GM19025 (cell line): ENCODE results near the gene PRSS56.
A peak's percentile ranks its signal among the peaks of the same experiment; 100 is the strongest.

ENCODE experiments used
- ATAC-seq: cut with Tn5 transposase; IDR thresholded peaks from one replicate; pipeline ENCODE4 v1.9.1; 2021; ENCODE audit warnings: mild to moderate bottlenecking, low read depth, moderate library complexity; ENCODE audit not compliant: unreplicated experiment

The PRSS56 gene

DNA sequence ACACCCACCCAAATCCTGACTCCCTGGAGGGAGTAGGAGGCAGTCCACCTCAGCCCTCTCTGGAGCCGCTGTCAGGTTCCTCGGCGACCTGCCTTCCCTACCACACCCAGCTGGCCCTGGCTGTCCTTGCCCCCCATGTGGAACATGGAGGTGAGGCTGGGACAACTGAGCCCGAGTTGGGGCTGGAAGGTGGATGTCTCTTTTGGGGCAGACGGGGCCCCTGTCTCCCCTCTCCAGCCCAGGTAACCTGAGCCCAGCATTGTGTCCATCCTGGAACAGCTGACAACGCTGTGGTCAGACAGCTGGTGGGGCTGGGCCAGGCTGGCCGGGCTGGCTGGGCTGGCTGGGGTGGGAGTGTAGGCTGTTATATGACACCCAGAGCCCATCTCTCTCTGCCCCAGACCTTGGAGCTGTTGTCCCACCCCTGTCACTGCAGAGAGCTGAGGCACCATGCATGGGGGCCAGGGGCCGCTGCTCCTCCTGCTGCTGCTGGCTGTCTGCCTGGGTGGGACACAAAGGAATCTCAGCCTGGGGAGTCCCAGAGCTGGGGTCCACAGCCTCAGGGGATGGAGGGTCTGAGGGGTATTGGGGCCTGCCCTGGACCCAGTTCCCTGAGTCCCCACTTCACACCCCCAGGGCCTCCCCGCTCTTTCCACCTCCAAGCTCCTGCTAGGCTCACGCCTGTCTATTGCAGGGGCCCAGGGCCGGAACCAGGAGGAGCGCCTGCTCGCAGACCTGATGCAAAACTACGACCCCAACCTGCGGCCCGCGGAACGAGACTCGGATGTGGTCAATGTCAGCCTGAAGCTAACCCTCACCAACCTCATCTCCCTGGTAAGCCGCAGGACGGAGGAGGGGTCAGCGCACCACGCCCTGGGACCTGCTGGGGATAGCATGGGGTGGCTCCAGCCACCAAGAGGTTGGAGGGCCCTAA is 19.4 kb downstream of the PRSS56 start, which contains the start of gene CHRNG:
TSS of gene CHRNG (plus strand) at position 395 of the 934 bp plus-strand sequence. CDS start at position 451, 56 bp downstream.
- ATAC-seq: no peak

DNA sequence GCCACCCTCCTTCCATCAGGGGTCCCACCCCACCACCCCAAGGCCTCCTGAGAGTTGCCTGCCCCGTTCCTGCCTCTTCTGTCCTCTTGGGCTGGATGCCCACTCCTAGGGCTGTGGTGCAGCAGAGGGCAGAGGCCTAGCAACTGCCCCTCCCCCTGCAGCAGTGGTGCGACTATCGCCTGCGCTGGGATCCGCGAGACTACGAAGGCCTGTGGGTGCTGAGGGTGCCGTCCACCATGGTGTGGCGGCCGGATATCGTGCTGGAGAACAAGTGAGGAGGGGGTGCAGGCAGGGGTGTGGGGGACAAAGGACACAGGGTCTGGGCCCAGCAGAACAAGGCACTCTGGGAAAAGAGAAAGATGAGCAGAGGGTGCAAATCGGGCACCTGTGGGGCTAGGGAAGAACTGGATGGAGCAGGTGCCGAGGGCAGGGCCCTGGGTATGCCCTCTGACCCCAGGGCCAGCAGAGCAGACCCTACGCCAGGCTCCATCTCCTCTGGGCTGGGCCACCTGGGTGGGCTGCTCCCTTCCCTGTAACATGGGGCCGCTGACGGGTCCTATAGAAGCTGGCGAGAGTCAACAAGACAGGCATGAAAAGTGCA is 20.4 kb downstream of the PRSS56 start:
- ATAC-seq: no peak

DNA sequence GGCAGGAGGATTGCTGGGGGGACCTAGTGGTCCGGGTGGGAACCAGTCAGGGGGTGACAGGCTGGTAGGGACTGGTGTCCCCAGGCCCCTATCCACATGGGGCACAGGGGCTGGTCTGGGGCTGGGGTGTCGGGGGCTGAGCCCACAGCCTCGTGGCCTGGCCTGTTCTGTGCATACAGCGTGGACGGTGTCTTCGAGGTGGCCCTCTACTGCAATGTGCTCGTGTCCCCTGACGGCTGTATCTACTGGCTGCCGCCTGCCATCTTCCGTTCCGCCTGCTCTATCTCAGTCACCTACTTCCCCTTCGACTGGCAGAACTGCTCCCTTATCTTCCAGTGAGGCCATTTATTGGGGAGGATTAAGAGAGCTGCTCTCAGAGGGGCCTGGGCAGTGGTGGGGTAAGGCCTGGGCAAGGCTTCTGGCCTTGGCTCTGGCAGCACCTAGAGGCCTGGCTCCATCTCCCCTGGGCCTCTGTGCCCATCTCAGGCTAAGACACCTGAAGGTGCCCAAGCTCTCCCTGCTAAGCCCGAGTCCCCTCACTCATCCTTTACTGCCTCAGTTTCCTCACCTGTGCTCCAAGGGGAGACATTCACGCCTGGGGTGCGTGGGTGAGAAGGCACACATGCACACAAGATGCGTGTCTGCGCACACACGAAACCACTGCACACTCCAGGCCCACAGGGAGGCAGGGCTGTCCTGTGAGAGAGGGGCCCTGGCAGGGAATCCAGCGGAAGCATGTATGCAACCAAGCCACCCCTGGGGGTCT is 21.2 kb downstream of the PRSS56 start:
- ATAC-seq: no peak

DNA sequence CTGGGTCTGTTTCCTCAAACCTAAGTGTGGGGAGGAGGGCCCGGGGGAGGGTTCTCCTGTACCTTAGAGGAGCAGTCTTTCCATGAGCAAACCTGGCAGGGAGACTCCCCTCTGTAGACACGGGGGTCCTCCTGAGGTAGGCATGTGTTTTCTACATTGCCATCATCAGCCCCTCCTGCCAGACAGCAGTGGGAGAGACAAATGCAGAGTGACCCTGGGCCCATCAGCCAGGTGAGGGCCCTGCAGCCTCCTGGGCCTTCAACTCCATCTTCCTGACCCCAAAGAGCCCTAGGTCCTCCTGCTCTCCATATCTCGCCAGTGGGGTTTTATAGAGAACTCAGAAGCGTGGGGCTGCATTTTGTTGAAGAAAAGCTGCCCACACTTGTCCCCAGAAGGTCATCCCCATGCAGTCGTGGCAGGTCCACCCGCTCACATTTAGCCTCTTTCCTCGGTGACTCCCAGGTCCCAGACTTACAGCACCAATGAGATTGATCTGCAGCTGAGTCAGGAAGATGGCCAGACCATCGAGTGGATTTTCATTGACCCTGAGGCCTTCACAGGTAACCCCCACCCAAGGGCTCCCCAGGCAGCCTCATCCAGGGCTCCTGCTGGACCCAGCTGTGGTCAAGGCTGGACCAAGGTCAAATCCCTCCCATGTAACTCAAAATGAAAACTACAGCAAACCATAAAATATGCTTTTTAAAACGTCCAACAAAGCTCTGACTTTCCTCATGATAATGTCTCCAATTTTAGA is 21.9 kb downstream of the PRSS56 start:
- no peak for ATAC-seq

DNA sequence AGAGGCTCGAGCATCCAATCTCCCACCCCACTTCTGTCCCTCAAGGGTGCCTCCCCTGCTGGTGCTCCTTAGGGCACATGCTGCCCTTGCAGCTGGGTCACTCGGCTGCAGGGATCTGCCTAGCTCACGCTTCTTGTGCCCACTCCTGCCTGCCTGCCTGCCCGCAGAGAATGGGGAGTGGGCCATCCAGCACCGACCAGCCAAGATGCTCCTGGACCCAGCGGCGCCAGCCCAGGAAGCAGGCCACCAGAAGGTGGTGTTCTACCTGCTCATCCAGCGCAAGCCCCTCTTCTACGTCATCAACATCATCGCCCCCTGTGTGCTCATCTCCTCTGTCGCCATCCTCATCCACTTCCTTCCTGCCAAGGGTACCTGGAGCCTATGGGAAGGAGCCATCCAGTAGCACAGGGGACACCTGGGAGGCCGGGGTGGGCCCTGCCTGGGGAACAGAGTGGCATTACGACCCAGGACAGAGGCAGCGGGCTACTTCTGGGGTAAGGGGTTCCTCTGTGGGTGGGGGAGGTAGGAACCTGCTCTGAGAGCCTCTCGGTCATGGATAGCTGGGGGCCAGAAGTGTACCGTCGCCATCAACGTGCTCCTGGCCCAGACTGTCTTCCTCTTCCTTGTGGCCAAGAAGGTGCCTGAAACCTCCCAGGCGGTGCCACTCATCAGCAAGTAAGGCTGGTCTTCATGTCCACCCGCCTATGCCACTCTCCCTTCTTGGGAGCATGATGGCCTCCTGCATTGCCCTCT is 22.7 kb downstream of the PRSS56 start:
- no peak for ATAC-seq

DNA sequence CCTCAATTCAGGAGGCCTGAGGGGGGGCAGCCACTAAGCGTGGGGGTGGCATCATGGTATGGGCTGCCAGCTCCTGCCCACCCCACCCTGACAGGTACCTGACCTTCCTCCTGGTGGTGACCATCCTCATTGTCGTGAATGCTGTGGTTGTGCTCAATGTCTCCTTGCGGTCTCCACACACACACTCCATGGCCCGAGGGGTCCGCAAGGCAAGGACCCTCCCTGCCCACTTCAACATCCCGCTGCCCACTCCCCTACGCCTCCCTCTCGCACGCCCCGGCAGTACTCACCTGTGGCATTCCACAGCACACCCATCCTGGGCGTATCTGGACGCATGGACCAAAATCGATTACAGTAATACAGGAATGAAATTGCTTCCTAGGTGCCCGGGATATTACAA is 23.3 kb downstream of the PRSS56 start:
- no peak for ATAC-seq

DNA sequence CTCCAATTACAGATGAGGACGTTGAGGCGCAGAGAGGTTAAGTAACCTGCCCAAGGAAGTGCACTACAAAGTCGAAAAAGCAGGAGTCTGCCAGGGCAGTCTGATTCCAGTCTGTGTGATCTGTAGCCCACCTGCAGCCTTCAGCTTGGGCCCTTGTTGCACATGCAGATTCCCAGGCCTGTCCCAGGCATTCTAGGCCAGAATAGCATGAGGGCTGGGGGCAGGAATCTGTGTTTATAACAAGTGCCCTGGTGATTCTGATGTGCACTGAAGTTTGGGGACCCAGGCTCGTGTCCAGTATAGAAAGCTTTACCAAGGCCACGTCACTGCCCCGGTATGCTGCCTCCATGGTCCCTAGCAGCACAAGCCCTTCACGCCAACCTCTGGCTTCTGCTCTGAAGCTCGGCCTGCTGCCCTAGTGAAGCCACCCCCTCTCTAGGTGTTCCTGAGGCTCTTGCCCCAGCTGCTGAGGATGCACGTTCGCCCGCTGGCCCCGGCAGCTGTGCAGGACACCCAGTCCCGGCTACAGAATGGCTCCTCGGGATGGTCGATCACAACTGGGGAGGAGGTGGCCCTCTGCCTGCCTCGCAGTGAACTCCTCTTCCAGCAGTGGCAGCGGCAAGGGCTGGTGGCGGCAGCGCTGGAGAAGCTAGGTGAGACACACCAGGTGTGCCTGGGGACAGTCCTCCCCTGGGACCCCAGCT is 23.9 kb downstream of the PRSS56 start:
- no peak for ATAC-seq

DNA sequence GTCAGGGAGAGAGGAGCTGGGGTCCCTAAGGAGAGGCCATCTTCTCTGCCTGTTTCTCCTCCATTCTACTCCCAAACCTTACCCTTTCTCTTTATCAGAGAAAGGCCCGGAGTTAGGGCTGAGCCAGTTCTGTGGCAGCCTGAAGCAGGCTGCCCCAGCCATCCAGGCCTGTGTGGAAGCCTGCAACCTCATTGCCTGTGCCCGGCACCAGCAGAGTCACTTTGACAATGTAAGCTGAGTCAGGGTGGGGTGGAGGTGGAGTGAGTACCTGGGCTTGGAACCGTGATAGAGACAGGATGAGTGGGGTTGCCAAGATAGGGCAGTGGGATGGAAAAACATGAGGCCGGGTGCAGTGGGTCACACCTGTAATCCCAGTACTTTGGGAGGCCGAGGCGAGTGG is 24.5 kb downstream of the PRSS56 start:
- no peak for ATAC-seq

DNA sequence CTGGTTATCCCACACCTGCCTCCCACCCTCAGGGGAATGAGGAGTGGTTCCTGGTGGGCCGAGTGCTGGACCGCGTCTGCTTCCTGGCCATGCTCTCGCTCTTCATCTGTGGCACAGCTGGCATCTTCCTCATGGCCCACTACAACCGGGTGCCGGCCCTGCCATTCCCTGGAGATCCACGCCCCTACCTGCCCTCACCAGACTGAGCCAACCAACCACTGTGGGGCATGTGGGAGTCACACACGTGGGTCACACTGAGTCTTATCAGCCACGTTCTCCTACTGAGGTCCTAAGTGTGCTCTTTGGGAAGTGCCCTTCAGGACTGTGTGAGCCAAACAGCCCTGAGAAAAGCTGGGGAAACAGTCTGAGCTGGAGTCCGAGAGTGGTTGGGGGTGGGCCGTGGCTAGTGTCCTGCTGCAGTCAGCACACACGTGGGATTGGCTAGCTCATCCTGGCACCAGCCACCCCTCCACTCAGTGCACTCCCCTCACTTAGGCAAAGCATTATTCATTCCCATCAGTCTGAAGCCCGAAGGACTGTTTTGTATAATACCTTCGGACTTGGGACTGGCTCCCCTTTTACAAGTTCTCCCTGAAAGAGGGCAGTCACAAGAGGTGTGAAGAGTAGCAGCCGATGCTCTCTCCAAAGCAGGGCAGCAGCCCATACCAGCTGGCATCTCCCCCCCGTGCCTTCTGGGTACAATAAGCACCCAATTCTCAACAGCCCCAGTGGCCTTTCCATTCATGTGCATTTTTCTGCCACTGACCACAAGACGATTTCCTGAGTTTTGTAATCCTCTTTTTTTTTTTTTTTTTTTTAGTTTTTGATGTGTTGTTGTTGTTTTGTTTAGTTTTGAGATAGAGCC is 25.6 kb downstream of the PRSS56 start:
- no peak for ATAC-seq

DNA sequence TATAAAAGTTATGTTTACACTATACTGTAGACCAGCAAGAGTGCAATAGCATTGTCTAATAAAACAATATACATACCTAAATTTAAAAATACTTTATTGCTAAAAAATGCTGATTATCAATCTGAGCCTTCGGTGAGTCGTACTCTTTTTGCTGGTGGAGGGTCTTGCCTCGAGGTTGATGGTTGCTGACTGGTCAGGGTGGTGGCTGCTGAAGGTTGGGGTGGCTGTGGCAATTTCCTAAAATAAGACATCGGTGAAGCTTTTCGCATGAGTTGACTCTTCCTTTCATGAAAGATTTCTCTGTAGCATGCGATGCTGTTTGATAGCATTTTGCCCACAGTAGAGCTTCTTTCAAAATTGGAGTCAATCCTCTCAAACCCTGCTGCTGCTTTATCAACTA is 27.8 kb downstream of the PRSS56 start:
- ATAC-seq: no peak

DNA sequence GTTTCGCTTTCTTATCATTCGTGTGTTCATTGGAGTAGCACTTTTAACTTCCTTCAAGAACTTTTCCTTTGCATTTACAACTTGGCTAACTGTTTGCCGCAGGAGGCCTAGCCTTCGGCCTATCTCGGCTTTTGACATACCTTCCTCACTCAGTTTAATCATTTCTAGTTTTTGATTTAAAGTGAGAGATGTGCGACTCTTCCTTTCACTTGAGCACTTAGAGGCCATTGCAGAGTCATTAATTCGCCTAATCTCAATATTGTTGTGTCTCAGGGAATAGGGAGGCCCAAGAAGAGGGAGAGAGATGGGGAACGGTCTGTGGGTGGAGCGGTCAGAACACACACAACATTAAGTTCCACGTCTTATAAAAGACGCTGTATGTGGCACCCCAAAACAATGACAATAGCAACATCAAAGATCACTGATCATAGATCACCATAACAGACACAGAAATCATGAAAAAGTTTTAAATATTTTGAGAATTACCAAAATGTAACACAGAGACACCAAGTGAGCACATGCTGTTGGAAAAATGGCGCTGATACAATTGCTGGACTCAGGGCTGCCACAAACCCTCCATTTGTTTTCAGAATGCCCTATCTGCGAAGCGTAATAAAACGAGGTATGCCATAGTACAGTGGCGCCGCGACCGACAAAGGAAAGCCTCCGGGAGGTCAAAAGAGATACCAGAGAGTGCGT is 29.6 kb downstream of the PRSS56 start:
- peak; percentile 31 for ATAC-seq

DNA sequence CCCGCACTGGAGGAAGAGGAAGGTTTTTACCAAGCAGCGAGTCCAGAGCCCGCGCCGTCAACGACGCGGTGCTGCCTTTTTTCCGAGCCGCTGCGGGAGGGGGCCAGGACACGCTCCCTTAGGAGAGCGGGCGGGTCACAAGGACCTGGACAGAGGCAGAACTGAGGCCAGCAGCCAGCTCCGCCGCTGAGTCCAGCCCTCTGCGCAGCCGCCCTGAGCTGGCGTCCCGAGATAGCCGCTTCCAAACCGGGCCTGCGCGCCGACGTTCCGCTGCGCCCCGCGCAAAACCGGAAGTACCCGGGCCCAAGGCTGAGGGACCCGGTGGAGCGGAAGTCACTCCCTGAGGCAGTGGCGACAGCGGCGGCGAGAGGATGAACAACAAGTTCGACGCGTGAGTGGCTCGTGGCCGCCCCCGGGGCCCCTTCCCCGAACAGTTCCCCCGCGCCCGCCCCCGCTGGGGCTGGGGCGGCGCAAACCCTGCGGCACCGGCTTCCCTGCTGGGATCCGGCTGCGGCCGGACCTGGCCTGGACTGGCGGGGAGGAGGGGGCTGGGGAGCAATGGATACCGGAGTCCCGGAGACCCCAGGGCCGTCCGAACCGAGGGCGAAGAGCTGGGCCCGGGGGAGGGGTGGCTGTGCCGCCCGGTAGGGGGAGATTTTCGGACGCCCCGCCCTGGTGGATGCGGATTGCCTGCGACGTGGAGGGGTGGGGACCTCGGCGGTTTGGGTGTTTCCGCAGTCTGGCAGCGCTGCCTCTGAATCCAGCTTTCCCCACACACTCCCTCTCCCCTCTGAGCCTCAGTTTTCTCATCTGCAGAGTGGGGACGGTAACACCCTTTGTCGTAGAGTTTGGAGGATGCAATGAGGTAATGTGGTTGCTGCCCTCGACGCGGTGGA is 30.4 kb downstream of the PRSS56 start, which contains the start of the genes EIF4E2 and TIGD1:
TSS of gene EIF4E2 (plus strand) at position 336 of the 896 bp plus-strand sequence. CDS start at position 372, 36 bp downstream.
TSS of gene TIGD1 (minus strand) at position 204 of the 896 bp plus-strand sequence. CDS start 675 bp downstream, outside the sequence.
- peak; percentile 93 for ATAC-seq

DNA sequence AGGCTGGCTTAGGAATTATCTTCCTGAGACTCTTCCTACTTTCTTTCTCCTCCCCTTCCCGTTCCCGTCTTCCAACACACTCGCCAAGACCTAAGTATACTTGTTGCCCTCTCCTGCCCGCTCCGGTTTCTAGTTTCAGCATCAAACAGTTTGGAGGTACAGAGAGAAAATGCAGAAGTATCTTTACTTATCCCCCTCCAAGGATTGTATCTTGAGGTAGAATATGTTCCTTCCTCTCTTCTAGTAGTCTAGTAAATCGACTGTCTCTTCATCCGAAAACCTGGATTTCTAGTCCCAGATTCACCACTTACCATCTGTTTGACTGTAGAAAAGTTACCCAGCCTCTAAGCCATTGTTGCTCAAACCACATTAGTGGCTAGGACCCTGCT is 31.1 kb downstream of the PRSS56 start:
- ATAC-seq: no peak

DNA sequence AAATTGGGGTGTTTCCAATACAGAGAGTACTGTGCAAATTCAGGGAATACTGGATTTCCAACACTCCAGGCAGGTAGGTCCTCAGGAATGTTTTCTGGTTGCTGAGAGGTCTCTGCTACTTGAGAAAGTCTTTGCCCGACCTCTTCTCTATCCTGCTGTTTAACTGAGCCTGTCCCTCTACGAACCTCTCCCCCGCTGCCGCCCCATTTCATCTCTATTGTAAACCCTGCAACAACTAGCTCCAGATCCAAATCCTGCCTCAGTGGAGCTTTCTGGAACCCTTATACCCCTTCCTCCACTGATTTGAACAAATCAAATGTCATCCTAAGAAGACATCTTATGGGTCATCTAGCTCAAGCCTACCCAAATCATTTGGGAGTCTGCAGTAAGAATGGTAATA is 31.6 kb downstream of the PRSS56 start:
- ATAC-seq: no peak

DNA sequence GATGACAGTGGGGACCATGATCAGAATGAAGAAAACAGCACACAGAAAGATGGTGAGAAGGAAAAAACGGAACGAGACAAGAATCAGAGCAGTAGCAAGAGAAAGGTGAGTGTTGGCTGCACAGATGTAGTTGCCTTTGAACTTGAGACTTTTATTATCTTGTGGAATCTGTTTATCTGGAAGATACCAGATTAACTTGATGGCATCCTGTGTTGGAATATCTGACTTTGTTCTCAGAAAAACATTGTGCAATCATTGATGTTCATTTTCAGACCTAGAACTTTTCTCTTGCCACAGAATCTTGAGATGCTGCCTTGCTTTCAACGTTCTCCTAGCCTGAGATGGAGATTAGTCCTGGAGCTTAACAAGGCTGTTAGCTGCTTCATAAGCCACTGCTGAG is 36.2 kb downstream of the PRSS56 start:
- ATAC-seq: no peak

DNA sequence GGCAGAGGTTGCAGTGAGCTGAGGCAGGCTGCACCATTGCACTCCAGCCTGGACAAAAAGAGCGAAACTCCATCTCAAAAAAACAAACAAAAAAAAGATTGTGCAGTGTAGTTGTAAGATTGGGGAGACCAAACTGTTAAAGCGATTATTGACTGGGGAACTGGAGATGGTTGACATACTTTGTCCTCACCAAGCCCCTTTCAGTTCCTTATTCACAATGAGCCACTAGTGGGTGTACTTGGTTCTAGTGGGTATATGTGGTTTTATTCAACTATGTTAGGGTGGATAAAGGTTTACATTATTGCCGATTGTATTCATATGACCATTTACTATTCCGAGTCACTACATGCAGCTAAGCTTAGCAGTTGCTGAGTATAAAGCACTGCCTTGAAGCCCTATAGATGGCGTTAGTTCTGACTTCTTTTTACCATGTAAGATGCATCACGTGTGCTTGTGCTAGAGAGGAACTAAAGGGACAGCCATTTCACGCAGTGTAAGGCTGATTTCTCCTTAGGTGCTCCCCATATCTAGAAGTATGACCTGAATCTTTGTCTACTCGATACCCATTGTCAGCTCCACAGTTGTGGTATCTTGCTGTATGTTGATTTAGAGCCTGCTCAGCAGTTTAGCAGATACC is 42.4 kb downstream of the PRSS56 start:
- no peak for ATAC-seq
